Keratinocyte (primary cell): ENCODE results near the gene PIM3.

Experiments
- CTCF ChIP-seq, 3 experiments: IDR thresholded peaks in 1 of 3; conservative IDR thresholded peaks in 1 of 3; optimal IDR thresholded peaks in 1 of 3; 2 replicates in 2 of 3; 3 replicates in 1 of 3; pipeline versions ENCODE3 to v1.5.1; 2011; ENCODE audit warnings: low read length in 3 of 3, mild to moderate bottlenecking in 3 of 3, moderate library complexity in 2 of 3, control low read depth in 1 of 3, inconsistent platforms in 1 of 3; ENCODE audit not compliant: insufficient read depth in 2 of 3; ENCODE audit errors: extremely low read depth in 1 of 3
- EZH2 ChIP-seq: IDR thresholded peaks from one replicate; pipeline ENCODE4 v1.6.1; 2012; ENCODE audit warnings: inconsistent platforms, mild to moderate bottlenecking, low read length, moderate library complexity

GRCh38 chr22:49997251-49997599, 36.7 kb downstream of the PIM3 start:
- TF ChIP-seq CTCF (optimal IDR thresholded peaks at IDR 0.05 in 1 of 3, IDR thresholded peaks at IDR 0.05 in 1 of 3, conservative IDR thresholded peaks at IDR 0.05 in 1 of 3; ENCODE audit: extremely low read depth in 1 of 3, insufficient read depth in 2 of 3, low read length in 3 of 3) = no peak
- TF ChIP-seq EZH2 = no peak
